GM12878 (cell line): ENCODE measurements around the gene OGFR. TPM values are rescaled to one million over a fixed set of nuclear protein-coding genes. Genes with fewer than 3 reads are reported as not detected.

Experiments
- ATAC-seq: fragments of 200-7000 bp; cut with Tn5 transposase; 3 replicates; pipeline ENCODE4 v1.9.1; 2020; ENCODE audit warnings: mild to moderate bottlenecking, moderate library complexity
- BruUV-seq: library from RNA; stranded (reverse); fragments of 400-500 nt; replicated peaks from 2 replicates; lab custom pipeline; 2021; lab: Mats Ljungman, UMichigan
- CTCF ChIA-PET: fragments of 300-600 bp; sonication (Branson Sonifier 250); formaldehyde crosslinking; extraction: SDS; loops from one replicate; lab custom pipeline; 2021; ENCODE audit warnings: inconsistent platforms; lab: Yijun Ruan, JAX
- POLR2A ChIA-PET: fragments of 350-600 bp; formaldehyde crosslinking; extraction: SDS; loops from one replicate; lab custom pipeline; 2021; ENCODE audit warnings: inconsistent platforms; lab: Charles Lee
- RAD21 ChIA-PET: fragments of 300-600 bp; sonication (Branson Sonifier 250); formaldehyde crosslinking; loops from one replicate; lab custom pipeline; 2023; ENCODE audit warnings: antibody characterized with exemption; ENCODE audit not compliant: unreplicated experiment; lab: Charles Lee
- SMC1A ChIA-PET: fragments of 300-600 bp; sonication (Branson Sonifier 250); formaldehyde crosslinking; loops from one replicate; lab custom pipeline; 2023; ENCODE audit not compliant: unreplicated experiment, uncharacterized antibody; lab: Charles Lee
- DNase-seq: peaks from one replicate; pipeline ENCODE4 v3.0.0-alpha.2; 2011; ENCODE audit warnings: low read depth, low spot score
- FAIRE-seq: peaks from 3 replicates; lab custom pipeline; 2011; peaks lifted over from hg19 to GRCh38; lab: Jason Lieb, UNC
- H2AFZ ChIP-seq: 2 replicates; pipeline ENCODE4 v1.6.0; 2011; ENCODE audit warnings: low read depth, low read length, control low read depth; ENCODE audit not compliant: control insufficient read depth
- H3K27ac ChIP-seq: 2 replicates; pipeline ENCODE4 v1.5.1; 2011; ENCODE audit warnings: control low read depth; ENCODE audit not compliant: control insufficient read depth, insufficient read depth
- H3K27me3 ChIP-seq, 2 experiments: replicated peaks in 1 of 2; 2 replicates each; pipeline versions ENCODE4 v1.6.0 to v1.6.1; 2011; ENCODE audit warnings: low read length in 1 of 2; ENCODE audit not compliant: control insufficient read depth in 2 of 2, insufficient read depth in 2 of 2
- H3K36me3 ChIP-seq, 2 experiments: 2 replicates each; pipeline ENCODE4 v1.5.1; 2011; ENCODE audit warnings: low read length in 1 of 2; ENCODE audit not compliant: control insufficient read depth in 2 of 2, insufficient read depth in 2 of 2
- H3K4me1 ChIP-seq: 2 replicates; pipeline ENCODE4 v1.6.1; 2011; ENCODE audit warnings: mild to moderate bottlenecking, low read length, moderate library complexity, mixed read lengths; ENCODE audit not compliant: control insufficient read depth, insufficient read depth
- H3K4me2 ChIP-seq: 2 replicates; pipeline ENCODE4 v1.6.0; 2011; ENCODE audit warnings: control low read depth; ENCODE audit not compliant: control insufficient read depth, insufficient read depth
- H3K4me3 ChIP-seq: fragments of 200-600 bp; sonication (generic); 2 replicates; pipeline ENCODE4 v1.5.1; 2016
- H3K79me2 ChIP-seq: 2 replicates; pipeline ENCODE4 v1.6.0; 2011; ENCODE audit warnings: low read length; ENCODE audit not compliant: control insufficient read depth, insufficient read depth
- H3K9ac ChIP-seq: 2 replicates; pipeline ENCODE4 v1.8.0; 2011; ENCODE audit warnings: low read length, control low read depth, mixed read lengths; ENCODE audit not compliant: control insufficient read depth, insufficient read depth
- H3K9me3 ChIP-seq: replicated peaks from 3 replicates; pipeline ENCODE4 v1.5.1; 2011; ENCODE audit warnings: mild to moderate bottlenecking, low read length; ENCODE audit not compliant: control insufficient read depth, insufficient read depth
- H4K20me1 ChIP-seq: 2 replicates; pipeline ENCODE4 v1.6.0; 2011; ENCODE audit not compliant: control insufficient read depth, insufficient read depth
- FOXK2 ChIP-seq: fragments of 450-650 bp; IDR thresholded peaks from 2 replicates; pipeline ENCODE4 v1.6.1; 2017; ENCODE audit warnings: mild to moderate bottlenecking, moderate library complexity
- IKZF2 ChIP-seq, 2 experiments: fragments of 450-650 bp; IDR thresholded peaks; 2 replicates each; pipeline ENCODE4 v1.6.1; 2017; ENCODE audit warnings: mild to moderate bottlenecking in 2 of 2, moderate library complexity in 2 of 2
- KDM1A ChIP-seq: fragments of 200-600 bp; sonication (generic); IDR thresholded peaks from 2 replicates; pipeline ENCODE4 v1.6.1; 2016; ENCODE audit warnings: borderline replicate concordance
- PAX8 ChIP-seq: fragments of 450-650 bp; IDR thresholded peaks from 2 replicates; pipeline ENCODE4 v1.6.1; 2017; ENCODE audit warnings: mild to moderate bottlenecking, moderate library complexity
- SMARCA5 ChIP-seq: fragments of 450-650 bp; IDR thresholded peaks from 2 replicates; pipeline ENCODE4 v1.6.1; 2017; ENCODE audit warnings: mild to moderate bottlenecking
- SMC3 ChIP-seq: IDR thresholded peaks from 2 replicates; pipeline ENCODE4 v1.6.1; 2011; ENCODE audit warnings: low read length, improper control_type of control experiment, borderline replicate concordance
- TARDBP ChIP-seq: IDR thresholded peaks from 2 replicates; pipeline ENCODE4 v1.6.1; 2016; ENCODE audit warnings: borderline replicate concordance
- ZSCAN29 ChIP-seq: fragments of 450-650 bp; IDR thresholded peaks from 2 replicates; pipeline ENCODE4 v1.6.1; 2017; ENCODE audit warnings: mild to moderate bottlenecking, moderate library complexity
- WGBS: methylation state at CpG from one replicate; pipeline ENCODE4 v1.1.6; 2016; ENCODE audit warnings: low lambda C conversion rate; ENCODE audit not compliant: insufficient replicate concordance, insufficient coverage; ENCODE audit errors: missing lambda C conversion rate; 5-methylcytosine and 5-hydroxymethylcytosine counted together
- in situ Hi-C: fragments of 300-500 bp; cut with MboI; formaldehyde crosslinking; loops from 9 replicates; pipeline ENCODE4 v1.14.3; 2018; ENCODE audit warnings: mixed read lengths
- intact Hi-C: fragments of 100-400 bp; cut with micrococcal nuclease; formaldehyde crosslinking; loops from one replicate; pipeline ENCODE4 v1.14.2; 2022; ENCODE audit not compliant: unreplicated experiment
- polyA plus RNA-seq, 11 experiments: library from polyadenylated mRNA; depleted of rRNA in 4 of 11; unstranded in 6 of 11; stranded (reverse) in 5 of 11; fragments of >200 nt; fragmentation: Nextera tagmentation in 4 of 11; fragmentation: Illumina TruSeq in 1 of 11; extraction: Ambion mirVana in 4 of 11; extraction: Trizol in 1 of 11; gene quantifications; 1 replicate in 1 of 11; 2 replicates in 10 of 11; pipeline versions ENCODE4 v1.2.1 to v1.2.3, GENCODE V29; 2011 to 2016; ENCODE audit warnings: inconsistent platforms in 2 of 11, missing spikeins in 2 of 11, low read depth in 1 of 11
- total RNA-seq, 4 experiments: library from RNA; depleted of rRNA in 3 of 4; stranded (reverse); fragments of >200 nt in 3 of 4; fragmentation: Illumina TruSeq in 1 of 4; extraction: Trizol in 1 of 4; gene quantifications; 2 replicates each; pipeline versions ENCODE4 v1.2.1 to v1.2.3, GENCODE V29; 2013 to 2021
- TF ChIP-seq, protein P1 (sequence below): IDR thresholded peaks from 2 replicates; pipeline ENCODE4 v1.6.1; 2012; ENCODE audit warnings: low read depth, low read length, improper control_type of control experiment

The OGFR gene
- total and polyA plus RNA-seq, 10 of the 15 experiments (the other 5 are each of a cell fraction or from before 2014, with no cell fraction given), result 0.72 to 62.1 (median 27.3) TPM

DNA sequence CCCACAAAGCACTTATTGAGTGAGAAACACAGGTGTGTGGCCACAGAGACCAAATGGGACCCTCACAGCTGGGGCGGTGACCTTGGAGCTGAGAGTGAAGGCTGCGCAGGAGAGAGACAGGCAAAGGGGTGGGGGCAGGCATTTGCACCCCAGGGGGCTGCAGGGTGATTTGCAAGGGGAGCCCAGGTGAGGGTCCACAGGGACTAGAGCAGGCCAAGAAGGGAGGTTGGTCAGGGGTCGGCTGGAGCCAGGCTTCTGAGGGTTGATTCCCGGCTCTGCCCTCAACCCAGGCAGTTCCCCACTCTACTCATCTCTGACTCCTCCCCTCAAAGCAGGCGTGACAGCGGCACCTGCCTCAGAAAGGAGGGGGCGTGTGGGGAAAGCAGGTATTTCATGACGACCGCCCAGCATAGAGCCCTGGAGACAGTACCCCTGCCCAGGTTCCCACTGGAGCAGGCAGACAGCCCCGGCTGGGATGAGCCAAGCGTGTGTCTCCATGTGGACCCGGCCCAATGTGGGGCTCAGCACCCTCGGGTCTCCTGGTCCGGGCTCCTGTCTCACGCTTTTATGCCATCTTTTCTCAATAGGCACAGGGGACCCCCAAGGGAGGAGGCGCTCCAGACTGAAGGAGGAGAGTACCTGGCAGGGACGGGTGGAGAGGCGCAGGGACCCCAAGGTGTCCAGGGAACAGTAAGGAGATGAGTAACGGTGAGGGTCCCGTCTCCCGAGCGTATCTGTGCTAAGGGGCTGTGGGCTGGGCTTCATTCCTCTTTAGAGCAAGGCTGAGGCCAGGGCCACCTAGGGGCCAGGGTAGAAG lies 11.5 kb upstream of the OGFR start:
- 72% methylated on average over 21 of the region's 22 CpGs for WGBS
- Histone ChIP-seq H3K9me3 (no peaks in the 10 kb centered on the region), H4K20me1 (no peaks in the 10 kb centered on the region), H3K4me1 (peaks cover 19% of the 10 kb centered on the region), H3K4me2 (peak overlapping the region; percentile 98), H3K27ac (peak overlapping the region; percentile 65; the same call in 1 of the 2 replicates), H2AFZ (no peak overlapping the region), H3K79me2 (peaks cover 7% of the 10 kb centered on the region), H3K9ac (no peak overlapping the region), H3K4me3 (no peak overlapping the region), H3K36me3 (no peaks in the 10 kb centered on the region), H3K27me3 (peaks cover 0 to 1% of the 10 kb centered on the region in 2 experiments; a peak in 2 of 4 replicates)
- FAIRE-seq (no peak), DNase-seq (no peak), ATAC-seq (no peak)
- TF ChIP-seq SMC3 (no peak), FOXK2 (no peak), ZSCAN29 (no peak), SMARCA5 (no peak), PAX8 (no peak), KDM1A (no peak), IKZF2 (IDR thresholded peaks at IDR 0.05) (no peak), TARDBP (no peak)
- TF ChIP-seq, protein P1, sequence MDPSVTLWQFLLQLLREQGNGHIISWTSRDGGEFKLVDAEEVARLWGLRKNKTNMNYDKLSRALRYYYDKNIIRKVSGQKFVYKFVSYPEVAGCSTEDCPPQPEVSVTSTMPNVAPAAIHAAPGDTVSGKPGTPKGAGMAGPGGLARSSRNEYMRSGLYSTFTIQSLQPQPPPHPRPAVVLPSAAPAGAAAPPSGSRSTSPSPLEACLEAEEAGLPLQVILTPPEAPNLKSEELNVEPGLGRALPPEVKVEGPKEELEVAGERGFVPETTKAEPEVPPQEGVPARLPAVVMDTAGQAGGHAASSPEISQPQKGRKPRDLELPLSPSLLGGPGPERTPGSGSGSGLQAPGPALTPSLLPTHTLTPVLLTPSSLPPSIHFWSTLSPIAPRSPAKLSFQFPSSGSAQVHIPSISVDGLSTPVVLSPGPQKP, result no peak
- in situ Hi-C loops (loop anchor here (5.0 to 10.0 kb wide), 3 partner anchors 138 to 291 kb away; no protein-coding TSS in a partner anchor), intact Hi-C loops (loop anchor here (5.0 kb wide), 2 partner anchors 386 to 491 kb away; partner anchors contain the start of genes ADRM1 and CABLES2)
- ChIA-PET SMC1A (interaction anchor here (1.2 to 1.5 kb wide), 3 partner anchors 15 to 383 kb away, joined by 3 to 14 read pairs (median 3); no protein-coding TSS in a partner anchor), POLR2A (interaction anchor here (1.2 to 2.4 kb wide), 6 partner anchors 12 to 291 kb away, joined by 3 to 14 read pairs (median 6); partner anchors contain the start of gene OGFR), CTCF (interaction anchor here (0.9 to 5.0 kb wide), 12 partner anchors 10 to 491 kb away, joined by 3 to 43 read pairs (median 9); partner anchors contain the start of gene ADRM1), RAD21 (interaction anchor here (1.1 to 2.1 kb wide), 9 partner anchors 13 to 782 kb away, joined by 3 to 12 read pairs (median 6); no protein-coding TSS in a partner anchor)
- no TSS peak for BruUV-seq
